Small intestine (tissue), 16 donors: ENCODE measurements around the gene CADM2. TPM values are rescaled to one million over a fixed set of nuclear protein-coding genes. Genes with fewer than 3 reads are reported as not detected.
"Not testable (repeated sequence)": the region's sequence is repeated elsewhere in the genome, so short reads cannot be mapped to it uniquely, and the experiment has no call there.

Experiments
- DNase-seq, 2 donors: peaks; one replicate each; pipeline versions ENCODE4 v3.0.0 to v3.0.0-alpha.2; 2013
- FAIRE-seq: peaks from 2 replicates; lab custom pipeline; 2012; peaks lifted over from hg19 to GRCh38; lab: Jason Lieb, UNC
- H3K27ac ChIP-seq, 3 donors: one replicate each; pipeline ENCODE4 v1.5.1; 2013; ENCODE audit warnings: low read length in 2 of 3, mild to moderate bottlenecking in 2 of 3, control low read depth in 1 of 3, inconsistent platforms in 1 of 3, low read depth in 1 of 3, moderate library complexity in 1 of 3
- H3K27me3 ChIP-seq, 3 donors: one replicate each; pipeline ENCODE4 v1.6.1; 2013; ENCODE audit warnings: low read length in 3 of 3, inconsistent platforms in 1 of 3; ENCODE audit not compliant: control insufficient read depth in 3 of 3, insufficient read depth in 3 of 3
- H3K36me3 ChIP-seq, 3 donors: one replicate each; pipeline ENCODE4 v1.6.1; 2013; ENCODE audit warnings: low read length in 3 of 3, inconsistent platforms in 1 of 3, low read depth in 1 of 3, mild to moderate bottlenecking in 1 of 3, moderate library complexity in 1 of 3; ENCODE audit not compliant: control insufficient read depth in 3 of 3, insufficient read depth in 2 of 3
- H3K4me1 ChIP-seq, 3 donors: one replicate each; pipeline ENCODE4 v1.6.1; 2013; ENCODE audit warnings: low read length in 2 of 3, inconsistent platforms in 1 of 3, low read depth in 1 of 3, mild to moderate bottlenecking in 1 of 3, moderate library complexity in 1 of 3; ENCODE audit not compliant: control insufficient read depth in 3 of 3, insufficient read depth in 2 of 3
- H3K4me3 ChIP-seq, 3 donors: one replicate each; pipeline ENCODE4 v1.5.1; 2013; ENCODE audit warnings: low read length in 3 of 3, control low read depth in 1 of 3, inconsistent platforms in 1 of 3, low read depth in 1 of 3, mild to moderate bottlenecking in 1 of 3, moderate library complexity in 1 of 3
- H3K9me3 ChIP-seq, 2 donors: one replicate each; pipeline ENCODE4 v1.6.1; 2013; ENCODE audit warnings: low read depth in 1 of 2, low read length in 1 of 2; ENCODE audit not compliant: control insufficient read depth in 2 of 2, insufficient read depth in 1 of 2
- whole genome bisulfite sequencing, 3 donors: extraction: QIAGEN DNeasy Blood & Tissue Kit; methylation state at CpG; one replicate each; pipeline ENCODE4 v1.1.7; 2013; 5-methylcytosine and 5-hydroxymethylcytosine counted together
- long read RNA-seq, 10 donors: transcript quantifications; one replicate each; lab custom pipeline, GENCODE V29; 2026
- polyA plus RNA-seq, 4 donors: library from polyadenylated mRNA; stranded (reverse) in 3 of 4; unstranded in 1 of 4; fragments of 200-250 nt in 3 of 4; fragments of 120-200 nt in 1 of 4; gene quantifications; one replicate each; pipeline versions ENCODE4 v1.2.1 to v1.2.3, GENCODE V29; 2013
- donor health status: healthy with polysubstance abuse.
- donor health status: control.
- donor health status: control.
- donor health status: Bipolar disorder and iron deficiency.
- donor health status: healthy.

The CADM2 gene
- 1 to 10 TPM in 1 of 4 donors, under 1 TPM in 1, not detected in 2; 0.95 to 2.4 TPM for polyA plus RNA-seq
- long read RNA-seq, donor 1, result 0 reads
- long read RNA-seq, donor 2, result 0 reads
- long read RNA-seq, donor 3, result 0 reads
- long read RNA-seq, donor 4, result 0 reads
- long read RNA-seq, donor 5, result 0 reads
- long read RNA-seq, donor 6, result 0 reads
- long read RNA-seq, donor 7, result 0 reads
- long read RNA-seq, donor 8, result 0 reads
- long read RNA-seq, donor 9, result 0 reads
- long read RNA-seq, donor 10, result 0 reads

DNA sequence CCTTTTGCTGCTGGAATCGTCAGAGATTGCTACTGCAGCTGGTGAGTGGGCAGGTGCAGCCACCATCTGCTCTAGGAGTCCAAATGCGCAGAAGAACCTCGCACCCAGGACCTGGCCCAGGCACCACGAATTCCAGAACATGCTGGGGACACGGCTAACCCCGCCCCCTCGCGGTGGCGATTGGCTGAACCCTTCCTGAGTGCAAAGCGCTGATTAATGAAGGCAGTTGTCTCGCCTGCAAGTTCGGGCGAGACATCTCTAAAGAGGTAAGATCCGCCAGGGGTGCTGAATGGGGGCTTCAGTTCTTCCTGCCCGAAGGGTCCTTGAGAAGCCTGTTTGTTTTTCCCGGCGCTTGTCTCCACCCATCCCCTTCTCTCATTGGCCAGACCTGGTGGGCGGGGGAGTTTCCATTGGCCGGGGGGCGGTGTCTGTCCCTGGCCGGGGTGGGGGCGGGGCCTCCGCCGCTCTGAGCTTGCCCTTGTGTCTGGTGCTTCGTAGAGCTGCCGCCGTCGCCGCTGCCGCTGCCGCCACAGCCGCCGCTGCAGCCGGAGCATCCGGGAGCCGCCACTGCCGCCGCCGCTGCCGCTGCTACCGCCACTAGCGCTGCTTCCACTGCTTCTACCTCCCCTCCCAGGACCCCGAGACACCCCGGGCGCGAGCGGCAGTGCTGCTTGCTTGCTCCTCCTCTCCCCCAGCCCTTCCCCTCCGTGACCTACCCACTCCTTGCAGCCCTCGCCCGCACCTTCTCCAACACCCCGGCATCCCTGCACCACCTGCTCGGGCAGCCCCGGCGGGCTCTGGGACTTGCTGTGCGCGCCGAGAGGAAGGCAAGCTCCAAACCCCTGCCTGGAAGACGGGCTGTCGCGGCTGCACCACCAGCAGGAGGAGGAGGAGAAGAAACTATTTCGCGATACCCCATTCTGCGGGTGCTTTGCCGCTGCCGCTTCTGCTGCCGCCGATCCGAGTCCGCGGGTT, at the start of gene CADM2:
TSS of gene CADM2 (plus strand) at position 495 of the 975 bp plus-strand sequence.
- Histone ChIP-seq H3K27ac (no peak within 1 kb of the TSS), H3K36me3 (no peaks in the 10 kb centered on the region), H3K4me1 (peaks cover 0 to 12% (median 0%) of the 10 kb centered on the region in 3 donors), H3K27me3 (peaks cover 0 to 35% (median 21%) of the 10 kb centered on the region in 3 donors), H3K4me3 (peak within 1 kb of the TSS in 2 of 3 donors; percentile 25 to 59), H3K9me3 (no peaks in the 10 kb centered on the region)
- WGBS, 3 donors, result 1 to 4% (median 3%) methylated on average over 52 to 70 of the region's 70 CpGs
- DNase-seq (peak; percentile 71 to 90), FAIRE-seq (no peak)

DNA sequence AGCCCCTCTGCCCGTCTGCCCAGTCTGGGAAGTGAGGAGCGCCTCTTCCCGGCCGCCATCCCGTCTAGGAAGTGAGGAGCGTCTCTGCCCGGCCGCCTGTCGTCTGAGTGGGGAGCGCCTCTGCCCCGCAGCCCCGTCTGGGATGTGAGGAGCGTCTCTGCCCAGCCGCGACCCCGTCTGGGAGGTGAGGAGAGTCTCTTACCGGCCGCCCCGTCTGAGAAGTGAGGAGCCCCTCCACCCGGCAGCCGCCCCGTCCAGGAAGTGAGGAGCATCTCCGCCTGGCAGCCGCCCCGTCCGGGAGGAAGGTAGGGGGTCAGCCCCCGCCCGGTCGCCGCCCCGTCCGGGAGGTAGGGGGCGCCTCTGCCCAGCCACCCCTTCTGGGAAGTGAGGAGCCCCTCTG, 40.2 kb upstream of the CADM2 start:
- not testable (repeated sequence) for H3K36me3 ChIP-seq, H3K27ac ChIP-seq, H3K4me1 ChIP-seq, H3K27me3 ChIP-seq, DNase-seq, FAIRE-seq, H3K4me3 ChIP-seq
- WGBS, 3 donors, result 94 to 99% (median 96%) methylated on average over 20 to 33 of the region's 33 CpGs
- H3K9me3 ChIP-seq, result peaks cover 0 to 11% of the 10 kb centered on the region in 2 donors

DNA sequence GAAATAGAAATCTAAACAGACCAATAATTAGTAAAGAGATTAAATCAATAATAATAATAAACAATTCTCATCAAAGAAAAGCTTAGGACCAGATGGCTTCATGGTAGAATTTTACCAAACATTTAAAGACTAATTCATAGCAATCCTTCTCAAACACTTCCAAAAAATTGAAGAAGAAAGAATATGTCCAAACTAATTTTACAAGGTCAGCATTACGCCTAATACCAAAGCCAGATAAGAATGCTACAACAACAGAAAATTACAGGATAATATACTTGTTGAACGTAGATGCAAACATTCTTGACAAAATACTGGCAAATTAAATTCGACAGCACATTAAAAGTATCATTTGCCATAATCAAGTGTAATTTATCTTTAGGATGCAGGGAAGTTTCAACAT, 36.1 kb upstream of the CADM2 start:
- H3K9me3 ChIP-seq, result peaks cover 0 to 2% of the 10 kb centered on the region in 2 donors
- FAIRE-seq, result no peak

DNA sequence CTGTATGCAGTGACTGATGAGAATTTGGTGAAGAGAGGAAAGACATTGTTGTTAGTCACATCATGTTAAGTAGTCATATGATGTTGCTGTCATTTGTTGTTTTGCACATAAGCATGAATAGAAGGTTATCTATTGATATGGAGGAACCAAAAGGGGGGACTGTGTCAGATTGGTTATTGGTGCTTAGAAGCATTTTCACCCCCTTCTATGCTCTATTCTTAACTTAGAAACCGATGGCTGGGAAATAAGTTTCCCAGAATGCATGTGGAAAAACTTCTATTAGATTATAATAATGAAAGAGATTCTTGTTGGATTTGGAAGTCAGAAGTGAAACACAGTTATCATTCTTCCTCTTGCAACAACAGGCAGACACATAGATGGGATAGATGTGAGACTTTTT, 33.2 kb upstream of the CADM2 start:
- no peak for DNase-seq
- Histone ChIP-seq H3K27ac (no peak overlapping the region), H3K4me1 (no peaks in the 10 kb centered on the region), H3K9me3 (peaks cover 0 to 2% of the 10 kb centered on the region in 2 donors), H3K36me3 (no peaks in the 10 kb centered on the region), H3K4me3 (no peak overlapping the region), H3K27me3 (no peaks in the 10 kb centered on the region)
- no peak for FAIRE-seq
- WGBS, 3 donors, result 44 to 55% (median 48%) methylated on average over 1 of the region's 1 CpG

More for the DNA sequence above, 36.1 kb upstream of the CADM2 start:
- 75 to 90% (median 79%) methylated on average over 3 of the region's 3 CpGs for WGBS, 3 donors
- Histone ChIP-seq H3K27ac (no peak overlapping the region), H3K4me3 (no peak overlapping the region), H3K36me3 (no peaks in the 10 kb centered on the region), H3K27me3 (no peaks in the 10 kb centered on the region), H3K4me1 (no peaks in the 10 kb centered on the region)
- DNase-seq, result no peak

DNA sequence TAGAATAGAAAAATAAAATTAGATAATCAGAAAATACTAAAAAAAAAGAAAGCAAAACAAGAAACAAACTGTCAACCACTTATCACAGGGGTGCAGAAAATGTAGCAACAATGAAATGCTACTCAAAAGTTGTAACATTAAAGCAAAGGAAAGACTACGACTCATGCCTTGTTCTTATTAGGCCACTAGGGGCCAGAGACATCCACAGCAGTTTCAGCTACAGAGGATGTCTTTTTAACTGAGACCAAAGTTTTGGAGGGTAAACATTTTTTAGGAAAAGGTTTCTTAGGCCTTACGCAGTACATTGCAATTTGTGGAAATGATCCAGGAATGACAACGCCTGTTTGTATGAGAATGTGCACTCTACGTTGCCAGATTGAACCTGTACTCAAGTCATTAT, 15.4 kb upstream of the CADM2 start:
- WGBS, 3 donors, result 69 to 77% (median 76%) methylated on average over 4 of the region's 4 CpGs
- no peak overlapping the region for H3K4me3 ChIP-seq
- H3K27me3 ChIP-seq, result no peaks in the 10 kb centered on the region
- H3K4me1 ChIP-seq, result no peaks in the 10 kb centered on the region
- H3K9me3 ChIP-seq, result no peaks in the 10 kb centered on the region
- H3K36me3 ChIP-seq, result no peaks in the 10 kb centered on the region
- no peak overlapping the region for H3K27ac ChIP-seq
- DNase-seq, result no peak
- no peak for FAIRE-seq

DNA sequence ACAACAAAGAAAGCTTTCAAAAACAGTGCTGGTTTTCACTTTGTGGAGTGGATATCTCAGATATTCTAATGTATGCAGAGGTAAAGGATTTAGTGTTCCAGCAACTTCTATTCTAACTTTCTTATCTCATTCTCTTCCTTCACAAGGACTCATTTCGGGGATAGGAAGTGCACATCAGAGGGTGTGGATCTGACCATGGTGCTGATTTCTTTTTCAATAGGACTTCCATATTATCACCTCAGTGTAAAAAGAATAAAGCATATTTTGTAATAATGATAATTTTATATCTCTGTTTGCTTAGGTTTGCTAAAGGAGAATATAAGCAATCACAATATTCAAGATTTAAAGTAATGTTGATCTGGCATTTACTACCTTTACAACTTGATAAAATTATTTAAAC, 12.5 kb upstream of the CADM2 start:
- no peak overlapping the region for H3K27ac ChIP-seq
- H3K27me3 ChIP-seq, result no peaks in the 10 kb centered on the region
- FAIRE-seq (no peak), DNase-seq (no peak)
- H3K4me1 ChIP-seq, result no peaks in the 10 kb centered on the region
- WGBS, 3 donors, result 2 to 14% (median 3%) methylated on average over 1 of the region's 1 CpG
- no peak overlapping the region for H3K4me3 ChIP-seq
- H3K36me3 ChIP-seq, result no peaks in the 10 kb centered on the region
- no peaks in the 10 kb centered on the region for H3K9me3 ChIP-seq

DNA sequence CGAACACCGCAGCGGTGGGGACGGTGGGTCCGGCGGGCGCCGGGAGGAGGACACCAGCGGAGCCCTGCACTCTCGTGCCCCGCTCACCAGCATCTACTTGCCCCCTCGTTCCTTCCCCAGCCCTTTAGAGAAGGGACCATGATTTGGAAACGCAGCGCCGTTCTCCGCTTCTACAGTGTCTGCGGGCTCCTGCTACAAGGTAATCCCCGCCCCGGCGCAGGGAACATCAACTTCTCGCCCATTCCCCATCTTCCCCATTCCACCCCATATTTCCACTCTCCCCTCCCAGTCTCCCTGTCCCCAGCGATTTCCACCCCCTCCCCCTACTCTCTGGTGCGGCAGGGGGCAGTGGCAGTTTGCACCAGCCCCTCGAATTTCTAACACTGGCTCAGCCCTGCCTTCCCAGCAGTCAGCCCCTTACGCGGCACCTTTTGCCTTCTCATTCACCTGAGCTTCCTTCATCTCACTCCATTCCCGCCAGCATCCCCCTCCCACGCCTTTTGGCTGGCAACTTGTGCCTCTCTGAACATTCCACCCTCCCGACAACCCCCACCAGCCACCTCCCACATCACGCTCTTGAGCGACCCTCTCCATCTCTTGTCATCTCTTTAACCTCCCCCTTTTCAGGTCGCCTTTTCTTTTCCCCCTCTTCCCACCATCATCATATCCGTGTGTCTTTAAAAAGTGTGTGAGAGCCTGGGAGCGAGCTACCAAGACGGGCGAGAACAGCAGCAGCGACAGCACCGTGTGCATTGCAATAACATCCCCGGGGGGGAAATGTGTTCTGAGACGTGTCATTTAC, 882 bp downstream of the CADM2 start:
- no peaks in the 10 kb centered on the region for H3K9me3 ChIP-seq
- no peaks in the 10 kb centered on the region for H3K36me3 ChIP-seq
- no peak for DNase-seq
- peaks cover 0 to 35% (median 21%) of the 10 kb centered on the region in 3 donors for H3K27me3 ChIP-seq
- FAIRE-seq, result no peak
- H3K27ac ChIP-seq, result no peak overlapping the region
- H3K4me1 ChIP-seq, result peaks cover 0 to 12% (median 0%) of the 10 kb centered on the region in 3 donors
- WGBS, 3 donors, result 3 to 11% (median 10%) methylated on average over 40 of the region's 40 CpGs
- H3K4me3 ChIP-seq, result peak overlapping the region in 2 of 3 donors; percentile 25 to 52

DNA sequence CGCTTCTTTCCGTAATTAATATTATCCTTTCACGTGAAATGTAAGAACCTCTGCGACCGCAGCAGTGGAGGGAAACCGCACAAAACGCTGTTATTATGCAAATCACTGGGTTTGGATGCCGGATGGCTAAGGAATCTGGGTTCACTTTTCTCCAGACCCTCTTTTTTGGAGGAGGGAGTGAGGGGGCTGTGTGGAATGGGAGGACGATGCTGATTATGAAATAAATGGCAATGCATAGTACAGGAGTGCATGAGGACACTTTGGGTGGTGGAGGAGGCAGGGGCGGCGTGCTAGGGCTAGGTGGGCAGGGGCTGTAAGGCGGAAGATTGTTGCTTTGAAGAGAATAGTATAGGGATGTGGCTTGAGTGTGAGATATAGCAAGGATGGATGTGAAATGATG, 1.8 kb downstream of the CADM2 start:
- 4 to 15% (median 14%) methylated on average over 12 of the region's 12 CpGs for WGBS, 3 donors
- DNase-seq (no peak), FAIRE-seq (no peak)
- Histone ChIP-seq H3K9me3 (no peaks in the 10 kb centered on the region), H3K4me3 (peak overlapping the region in 1 of 3 donors; percentile 7), H3K4me1 (peaks cover 0 to 12% (median 0%) of the 10 kb centered on the region in 3 donors), H3K27ac (no peak overlapping the region), H3K36me3 (no peaks in the 10 kb centered on the region), H3K27me3 (peaks cover 0 to 35% (median 21%) of the 10 kb centered on the region in 3 donors)
